GM18517 (cell line): ENCODE measurements around the gene PPP2R5D.
"Not testable (repeated sequence)": the region's sequence is repeated elsewhere in the genome, so short reads cannot be mapped to it uniquely, and the experiment has no call there.

Experiments used
- ATAC-seq: cut with Tn5 transposase; IDR thresholded peaks from one replicate; pipeline ENCODE4 v1.9.1; 2021; ENCODE audit warnings: mild to moderate bottlenecking, moderate library complexity; ENCODE audit not compliant: unreplicated experiment

PPP2R5D gene

DNA sequence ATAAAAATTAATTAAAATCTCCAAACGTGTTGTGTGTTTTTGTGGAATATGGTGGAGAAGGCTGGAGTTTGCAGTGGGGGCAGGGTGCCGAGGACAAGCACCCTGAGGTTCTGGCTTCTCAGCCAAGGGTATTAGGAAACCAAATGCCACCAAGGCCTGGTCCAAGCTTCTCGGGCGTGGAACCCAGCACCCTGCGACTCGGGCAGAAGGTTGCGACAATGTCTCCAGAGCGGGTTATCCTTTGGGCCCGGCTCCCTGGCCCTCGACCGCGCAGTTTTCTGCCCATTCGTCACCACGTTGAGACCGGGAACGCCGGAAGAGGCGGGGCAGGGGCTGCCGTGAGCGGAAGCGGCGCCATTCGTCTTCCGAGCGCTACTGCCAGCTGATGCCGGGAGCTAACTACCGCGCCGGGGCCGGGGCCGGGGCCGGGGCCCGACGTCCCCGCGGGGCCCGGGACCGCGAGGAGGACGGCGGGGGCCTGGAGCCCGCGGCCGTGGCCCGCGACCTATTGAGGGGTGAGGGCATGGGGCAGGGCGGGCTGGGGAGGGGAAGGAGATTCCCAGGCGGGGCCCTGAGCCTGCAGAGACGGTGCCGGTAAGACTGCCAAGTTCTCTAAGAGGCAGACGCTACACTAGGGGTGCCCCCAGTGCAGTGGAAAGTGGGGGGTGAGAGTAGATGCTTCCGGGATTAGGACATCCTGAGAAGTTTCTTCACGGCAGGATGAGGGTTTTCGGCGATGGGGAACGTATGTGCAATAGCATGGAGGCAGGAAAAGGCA is 37.1 kb downstream of the PPP2R5D start, which contains the start of gene RRP36:
TSS of gene RRP36 (plus strand) at position 354 of the 778 bp plus-strand sequence. CDS start at position 386, 32 bp downstream.
- peak; percentile 58 for ATAC-seq

DNA sequence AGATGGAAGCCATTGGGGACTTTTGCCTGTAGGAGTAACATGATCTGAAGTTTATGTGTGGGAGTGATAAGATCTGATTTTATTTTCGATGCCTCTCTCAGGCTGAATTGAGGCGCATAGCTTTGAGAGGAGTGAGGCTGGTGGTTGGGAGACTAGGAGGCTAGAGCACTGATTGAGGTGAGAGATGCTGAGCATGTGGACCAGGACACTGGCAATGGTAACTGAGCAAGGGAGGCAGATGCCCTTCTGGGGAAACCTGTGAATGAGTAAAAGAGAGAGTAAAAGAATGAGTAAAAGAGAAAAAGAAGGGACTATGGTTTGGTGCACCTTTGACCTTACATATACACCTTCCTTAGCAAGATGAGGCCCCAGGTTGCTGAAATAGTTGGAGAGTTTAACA is 40.1 kb downstream of the PPP2R5D start:
- no peak for ATAC-seq

DNA sequence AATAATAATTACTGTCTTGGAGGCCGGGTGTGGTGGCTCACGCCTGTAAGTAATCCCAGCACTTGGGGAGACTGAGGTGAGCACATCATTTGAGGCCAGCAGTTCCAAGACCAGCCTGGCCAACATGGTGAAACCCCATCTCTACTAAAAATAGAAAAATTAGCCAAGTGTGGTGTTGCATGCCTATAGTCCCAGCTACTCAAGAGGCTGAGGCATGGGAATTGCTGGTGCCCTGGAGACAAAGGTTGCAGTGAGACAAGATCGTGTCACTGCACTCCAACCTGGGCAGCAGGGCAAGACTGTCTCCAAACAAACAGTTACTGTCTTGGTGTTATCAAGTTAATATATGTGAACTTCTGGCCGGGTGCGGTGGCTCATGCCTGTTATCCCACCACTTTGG is 42.0 kb downstream of the PPP2R5D start:
- no peak for ATAC-seq

DNA sequence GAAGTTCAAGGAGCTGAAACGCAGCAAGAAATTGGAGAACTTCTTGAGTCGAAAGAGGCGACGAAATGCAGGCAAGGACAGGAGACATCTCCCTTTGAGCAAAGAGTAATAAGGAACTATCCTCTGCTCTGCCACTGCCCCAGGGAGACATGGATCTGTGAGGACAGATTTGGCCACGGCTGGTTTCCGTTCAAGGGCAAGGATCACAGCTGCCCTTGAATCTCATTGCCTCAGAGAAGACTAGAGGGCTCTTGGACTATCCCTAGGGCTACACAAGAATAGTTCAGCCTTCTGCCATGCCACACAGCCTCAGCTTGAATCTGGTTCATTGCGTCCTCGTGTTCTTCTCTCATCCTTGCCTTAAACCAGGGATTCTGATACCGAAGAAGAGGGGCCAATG is 44.8 kb downstream of the PPP2R5D start:
- no peak for ATAC-seq

DNA sequence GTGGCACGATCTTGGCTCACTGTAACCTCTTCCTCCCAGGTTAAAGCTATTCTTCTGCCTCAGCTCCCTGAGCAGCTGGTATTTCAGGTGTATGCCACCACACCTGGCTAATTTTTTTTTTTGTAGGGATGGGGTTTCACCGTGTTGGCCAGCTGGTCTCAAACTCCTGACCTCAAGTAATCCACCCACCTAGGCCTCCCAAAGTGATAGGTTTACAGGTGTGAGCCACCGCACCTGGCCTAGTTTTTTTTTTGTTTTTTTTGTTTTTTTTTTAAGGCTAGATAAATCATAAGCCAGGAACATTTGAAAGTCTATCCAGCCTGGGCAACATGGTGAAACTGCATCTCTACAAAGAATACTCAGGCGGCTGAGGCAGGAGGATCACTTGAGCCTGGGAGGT is 48.0 kb downstream of the PPP2R5D start:
- no peak for ATAC-seq

DNA sequence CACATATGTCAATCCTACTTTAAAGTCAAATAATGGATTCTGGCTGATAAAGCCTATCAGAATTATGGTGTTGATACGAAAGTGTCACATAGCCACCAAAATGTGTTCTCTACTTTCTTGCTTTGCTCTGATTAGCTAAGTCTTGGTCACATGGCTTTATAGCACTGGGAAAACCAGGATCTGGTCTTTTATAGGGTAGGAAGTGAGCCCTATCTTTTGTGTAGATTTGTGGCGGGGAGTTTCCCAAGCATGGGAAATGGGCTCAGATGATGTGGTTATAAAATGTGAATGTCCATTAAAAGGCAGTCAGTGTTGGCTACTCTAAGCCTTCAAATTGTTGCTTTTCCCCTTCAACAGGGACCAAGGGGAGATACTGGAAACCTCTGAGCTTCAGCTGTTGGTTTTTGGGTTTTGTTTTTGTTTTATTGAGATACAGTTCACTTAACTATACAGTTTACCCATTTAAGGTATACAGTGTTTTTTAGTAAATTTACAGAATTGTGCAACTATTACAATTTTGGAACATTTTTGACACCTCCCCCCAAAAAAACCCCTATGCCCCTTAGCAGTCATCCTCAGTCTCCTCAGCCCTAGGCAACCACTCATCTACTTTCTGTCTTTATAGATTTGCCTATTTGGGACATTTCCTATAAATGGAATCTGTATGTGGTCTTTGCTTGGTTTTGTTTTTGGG is 49.3 kb downstream of the PPP2R5D start:
- no peak for ATAC-seq

DNA sequence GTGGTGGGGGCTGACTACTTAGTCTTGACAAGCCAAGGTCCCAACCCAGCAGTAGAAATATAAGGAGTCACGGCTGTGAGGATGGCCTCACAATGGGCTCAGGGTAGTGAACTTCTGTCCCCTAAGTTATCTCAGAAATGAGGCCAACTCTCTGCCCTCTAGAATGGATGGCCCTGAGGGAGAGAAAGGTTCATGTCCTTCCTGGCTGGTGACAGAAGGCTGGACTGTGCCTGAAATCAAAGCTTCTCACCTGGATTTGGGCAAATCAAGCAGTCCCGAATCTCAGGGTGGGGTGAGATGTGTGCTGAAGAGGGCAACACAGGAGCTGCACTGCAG is 49.8 kb downstream of the PPP2R5D start:
- ATAC-seq, result no peak

DNA sequence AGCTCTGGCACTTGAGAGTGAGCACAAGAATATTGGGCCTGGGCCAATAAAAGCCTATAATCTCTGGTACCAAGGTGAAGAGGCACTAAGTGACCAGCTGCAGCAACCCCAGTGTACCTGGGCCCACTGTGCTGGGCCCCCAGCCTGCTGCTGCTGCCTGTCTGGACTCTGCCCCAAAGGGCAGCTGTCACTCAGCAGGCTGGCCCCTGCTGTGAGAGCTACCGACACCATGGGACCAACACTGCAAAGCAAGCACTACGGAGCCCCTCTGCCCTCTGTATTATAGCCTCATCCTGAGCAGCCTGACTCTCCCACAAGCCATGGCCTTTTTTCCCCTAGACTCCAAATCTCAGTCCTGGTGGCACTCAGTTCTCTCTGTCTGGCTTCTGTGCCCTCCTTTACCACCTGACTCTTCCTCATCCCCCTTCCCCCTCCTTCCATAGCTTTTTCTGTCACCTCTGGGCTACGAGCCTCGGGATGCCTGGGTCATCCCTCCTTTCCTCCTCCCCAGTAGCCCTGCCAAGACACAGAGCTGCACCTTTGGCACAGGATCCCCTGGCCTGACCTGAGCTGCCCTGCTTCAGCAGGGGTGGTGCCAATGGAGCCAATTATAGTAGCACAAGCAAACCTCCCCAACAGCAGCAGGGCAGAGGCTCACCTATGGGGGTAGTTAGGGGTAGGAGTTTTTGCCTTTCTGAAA is 51.3 kb downstream of the PPP2R5D start:
- no peak for ATAC-seq

DNA sequence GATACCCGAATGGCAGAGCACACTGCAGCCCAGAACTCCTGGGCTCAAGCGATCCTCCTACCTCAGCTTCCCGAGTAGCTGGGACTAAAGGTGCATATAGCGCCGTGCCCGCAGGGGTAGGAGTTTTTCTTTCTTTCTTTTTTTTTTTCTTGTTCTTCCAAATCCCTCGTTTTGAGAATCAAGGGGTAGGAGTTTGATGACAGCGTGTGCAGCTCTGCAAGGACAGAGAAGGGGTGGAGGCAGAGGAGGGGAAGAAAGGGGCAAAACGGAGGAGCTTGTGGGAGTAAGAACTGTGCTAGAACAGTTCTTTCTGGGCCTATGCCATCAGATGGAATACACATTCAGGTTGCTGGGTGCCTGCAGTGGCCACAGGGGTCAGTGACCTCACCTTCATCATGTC is 52.3 kb downstream of the PPP2R5D start:
- no peak for ATAC-seq

DNA sequence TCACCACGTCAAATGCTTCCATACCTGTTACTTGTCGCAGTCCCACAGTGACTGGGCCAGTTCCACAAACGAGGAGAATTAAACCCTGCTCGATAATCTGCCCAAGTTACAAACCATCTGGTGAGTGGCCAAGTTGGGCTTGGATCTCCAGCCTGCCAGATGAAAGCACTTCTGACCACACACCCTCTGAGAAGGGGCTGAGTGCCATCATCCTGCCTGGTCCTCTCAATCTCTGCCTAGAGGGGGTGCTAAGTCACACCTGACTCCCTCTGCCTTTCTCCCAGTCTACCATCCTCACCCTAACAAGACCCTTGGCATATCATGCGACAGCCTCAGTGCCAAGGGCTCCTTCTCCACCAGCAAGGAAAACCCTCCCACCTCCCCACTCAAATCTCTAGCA is 52.8 kb downstream of the PPP2R5D start:
- no peak for ATAC-seq

DNA sequence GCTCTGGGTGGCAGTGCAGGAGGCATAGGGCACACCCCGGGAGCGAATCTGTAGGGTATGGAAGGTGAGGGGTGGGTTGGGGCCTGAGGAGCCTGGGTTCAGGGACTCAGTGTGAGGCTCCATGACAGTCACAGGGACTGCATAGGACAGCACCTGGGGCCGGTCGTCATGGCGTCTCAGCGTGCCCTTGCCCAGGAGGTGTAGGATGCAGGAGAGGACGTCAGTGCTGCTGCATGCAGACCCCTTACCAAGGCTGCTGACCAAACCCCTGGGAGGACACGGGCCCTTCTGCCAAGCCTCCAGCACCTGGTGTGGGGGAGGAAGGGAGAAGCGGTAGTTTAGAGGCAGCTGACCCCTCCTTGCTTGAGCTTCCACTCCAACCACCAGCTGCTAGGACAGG is 53.3 kb downstream of the PPP2R5D start:
- no peak for ATAC-seq

DNA sequence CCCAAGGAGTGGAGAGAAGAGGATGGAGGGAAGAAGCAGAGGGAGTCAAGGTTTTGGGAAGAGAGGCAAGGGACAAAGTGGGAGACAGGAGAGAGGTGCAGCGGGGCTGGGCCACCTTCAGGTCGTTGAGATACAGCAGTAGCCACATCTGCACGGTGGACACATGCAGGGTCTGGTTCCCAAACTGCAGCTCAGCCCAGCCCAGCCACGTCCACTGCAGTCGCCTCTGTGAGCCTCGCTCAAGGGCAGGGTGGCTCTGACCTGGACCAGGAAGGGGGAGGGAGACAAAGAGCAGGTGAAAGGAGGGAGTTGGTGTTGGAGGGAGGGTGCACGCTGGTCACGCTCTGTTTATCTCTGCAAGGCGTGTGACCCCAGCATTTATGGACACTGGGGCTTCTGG is 54.4 kb downstream of the PPP2R5D start:
- no peak for ATAC-seq

DNA sequence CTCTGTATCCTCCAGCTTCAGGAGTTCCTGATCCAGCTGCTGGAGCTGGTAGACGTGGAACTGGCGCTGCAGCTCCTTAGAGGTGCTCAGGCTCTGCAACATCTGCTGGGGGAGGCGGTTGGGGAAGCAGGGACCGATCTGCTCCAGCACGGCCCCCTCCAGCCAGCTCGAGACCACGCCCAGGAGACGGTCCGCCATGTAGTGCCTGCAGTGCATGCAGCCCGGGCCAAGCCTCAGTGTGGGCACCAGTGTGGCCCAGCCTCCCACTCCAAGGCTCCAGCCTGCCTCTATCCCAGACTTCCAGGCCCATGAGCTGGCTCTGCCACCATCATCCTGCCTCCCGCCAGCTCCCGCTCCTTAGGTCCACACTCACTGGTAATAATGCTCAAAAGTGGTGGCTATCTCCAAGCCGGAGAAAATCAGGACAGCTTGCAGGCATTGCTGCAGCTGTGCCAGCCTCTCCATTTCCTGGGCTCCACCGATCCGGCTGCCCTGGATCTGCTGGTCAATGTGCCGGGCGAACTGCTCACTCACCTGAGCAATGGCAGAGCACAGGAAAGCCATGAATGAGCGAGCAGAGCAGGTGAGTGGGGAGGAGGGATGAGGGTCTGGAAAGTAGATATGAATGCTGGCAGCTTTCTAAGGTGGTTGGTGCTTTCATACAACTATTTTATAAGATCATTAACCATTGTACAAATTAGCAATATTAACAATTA is 56.3 kb downstream of the PPP2R5D start:
- ATAC-seq, result no peak

DNA sequence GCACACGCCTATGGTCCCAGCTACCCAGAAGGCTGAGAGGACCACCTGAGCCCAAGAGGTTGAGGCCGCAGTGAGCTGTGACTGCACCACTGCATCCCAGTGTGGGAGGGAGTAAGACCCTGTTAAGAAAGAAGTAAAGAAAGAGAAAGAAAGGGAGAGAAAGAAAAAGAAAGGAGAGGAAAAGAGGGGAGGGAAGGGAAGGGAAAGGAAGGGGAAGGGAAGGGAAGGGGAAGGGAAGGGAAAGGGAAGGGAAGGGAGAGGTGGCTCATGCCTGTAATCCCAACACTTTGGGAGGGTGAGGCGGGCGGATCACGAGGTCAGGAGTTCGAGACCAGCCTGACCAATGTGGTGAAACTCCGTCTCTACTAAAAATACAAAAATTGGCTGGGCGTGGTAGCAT is 57.1 kb downstream of the PPP2R5D start:
- ATAC-seq, result not testable (repeated sequence)

DNA sequence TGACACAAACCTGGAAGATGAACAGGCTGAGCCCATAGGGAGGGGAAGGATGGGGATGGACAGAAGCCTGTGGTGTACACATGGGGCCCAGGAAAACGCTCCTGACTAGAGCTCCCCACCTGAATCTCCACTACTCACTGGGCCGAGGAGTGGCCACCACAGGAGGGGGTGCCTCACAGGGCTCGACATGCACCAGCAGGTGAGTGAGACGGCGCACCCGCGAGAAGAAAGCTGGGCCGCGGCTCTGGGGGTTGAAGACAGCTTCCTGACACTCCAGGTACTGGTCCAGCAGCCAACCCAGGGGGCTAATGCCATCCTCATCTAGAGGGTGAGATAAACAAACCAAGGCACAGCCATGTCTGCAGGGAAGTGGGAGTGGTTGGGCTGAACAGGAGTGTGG is 58.9 kb downstream of the PPP2R5D start:
- no peak for ATAC-seq

DNA sequence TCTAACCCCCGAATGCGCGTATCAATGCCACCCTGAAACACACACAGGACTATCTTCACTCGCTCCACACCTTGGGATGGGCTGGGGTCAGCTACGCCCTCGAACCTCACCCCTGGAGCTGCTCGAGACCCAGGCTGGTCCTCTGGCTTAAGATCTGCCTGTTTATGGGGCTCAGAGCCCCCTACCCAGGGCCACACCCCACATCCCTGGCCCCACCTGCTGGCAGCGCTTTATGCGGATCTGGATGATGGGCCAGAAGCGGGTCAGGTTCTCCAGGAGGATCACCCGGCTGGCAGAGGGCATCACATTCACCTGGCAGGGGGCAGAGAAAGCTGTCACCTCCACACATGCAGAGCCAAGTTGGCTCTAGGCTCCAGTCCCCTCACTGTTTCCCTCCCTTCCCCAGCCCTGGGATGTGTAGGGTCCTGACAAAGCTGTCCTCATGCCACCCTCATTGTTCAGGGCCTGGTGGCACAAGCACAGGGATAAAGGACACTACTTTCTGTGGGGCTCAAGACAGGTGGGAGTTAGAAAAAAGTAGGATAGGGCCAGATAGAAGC is 61.1 kb downstream of the PPP2R5D start:
- ATAC-seq, result no peak

DNA sequence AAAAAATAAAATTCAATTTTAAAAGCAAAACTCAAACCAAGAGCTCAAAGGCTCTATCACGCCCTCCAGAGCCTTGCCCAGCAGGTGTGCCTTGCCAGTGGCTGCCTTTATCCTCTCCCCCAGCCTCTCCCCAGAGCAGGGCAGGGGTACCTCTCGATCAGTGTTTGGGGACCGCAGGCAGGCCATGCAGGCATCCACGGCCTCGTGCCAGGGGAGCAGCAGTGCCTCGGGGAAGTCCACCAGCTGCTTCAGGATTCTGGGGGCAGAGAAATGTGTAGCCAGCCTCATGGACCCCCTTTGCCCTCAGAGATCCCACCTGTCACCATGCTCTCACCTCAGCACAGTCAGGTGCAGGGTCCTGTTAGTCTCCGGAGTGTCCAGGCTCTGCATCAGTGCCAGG is 63.6 kb downstream of the PPP2R5D start:
- no peak for ATAC-seq

DNA sequence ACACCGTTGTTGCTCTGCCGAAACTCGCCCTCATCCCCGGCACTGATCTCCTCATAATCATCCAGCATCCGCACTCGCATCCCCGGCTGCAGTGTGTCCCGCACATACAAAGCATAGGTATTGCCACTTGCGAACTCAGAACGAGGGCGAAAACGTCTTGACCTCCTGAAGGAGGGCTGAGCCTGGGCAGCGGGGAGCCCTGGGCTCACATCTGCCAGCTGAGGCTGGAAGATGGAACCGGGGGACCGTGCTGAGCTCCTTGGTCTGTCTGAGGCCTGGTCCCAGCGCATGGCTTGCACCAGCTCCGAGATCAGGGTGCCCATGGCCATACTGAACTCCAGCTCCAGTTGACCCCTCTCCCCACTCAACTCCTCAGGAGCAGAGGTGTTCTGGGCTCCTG is 66.6 kb downstream of the PPP2R5D start:
- no peak for ATAC-seq

DNA sequence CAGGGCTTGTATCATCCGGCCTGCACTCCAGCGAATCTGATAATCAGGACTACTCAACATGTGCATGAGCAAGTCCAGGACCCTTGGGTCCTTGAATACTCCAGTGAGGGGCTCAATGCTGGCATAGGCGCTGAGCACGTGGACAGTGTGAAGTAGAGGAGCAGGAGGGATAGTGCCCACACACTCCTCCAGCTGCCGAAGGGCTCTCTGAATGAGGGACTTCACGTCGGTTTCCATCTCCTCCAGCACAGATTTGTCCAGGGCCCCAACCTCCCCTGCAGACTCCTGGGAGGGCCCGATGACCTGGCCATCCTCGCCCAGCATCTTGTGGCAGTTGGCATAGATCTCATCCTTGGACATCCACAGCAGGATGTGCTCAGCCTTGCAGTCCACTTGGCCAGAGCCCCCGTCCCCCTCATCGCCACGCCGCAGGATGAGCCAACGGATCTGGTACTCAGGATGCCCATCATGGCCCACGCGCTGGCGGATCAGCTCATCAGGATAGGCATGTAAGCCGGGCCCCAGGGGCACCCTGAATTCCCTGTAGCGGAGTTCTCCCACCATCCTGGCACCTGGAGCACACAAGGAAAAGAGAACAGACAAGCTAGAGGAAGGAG is 68.0 kb downstream of the PPP2R5D start:
- ATAC-seq, result no peak

DNA sequence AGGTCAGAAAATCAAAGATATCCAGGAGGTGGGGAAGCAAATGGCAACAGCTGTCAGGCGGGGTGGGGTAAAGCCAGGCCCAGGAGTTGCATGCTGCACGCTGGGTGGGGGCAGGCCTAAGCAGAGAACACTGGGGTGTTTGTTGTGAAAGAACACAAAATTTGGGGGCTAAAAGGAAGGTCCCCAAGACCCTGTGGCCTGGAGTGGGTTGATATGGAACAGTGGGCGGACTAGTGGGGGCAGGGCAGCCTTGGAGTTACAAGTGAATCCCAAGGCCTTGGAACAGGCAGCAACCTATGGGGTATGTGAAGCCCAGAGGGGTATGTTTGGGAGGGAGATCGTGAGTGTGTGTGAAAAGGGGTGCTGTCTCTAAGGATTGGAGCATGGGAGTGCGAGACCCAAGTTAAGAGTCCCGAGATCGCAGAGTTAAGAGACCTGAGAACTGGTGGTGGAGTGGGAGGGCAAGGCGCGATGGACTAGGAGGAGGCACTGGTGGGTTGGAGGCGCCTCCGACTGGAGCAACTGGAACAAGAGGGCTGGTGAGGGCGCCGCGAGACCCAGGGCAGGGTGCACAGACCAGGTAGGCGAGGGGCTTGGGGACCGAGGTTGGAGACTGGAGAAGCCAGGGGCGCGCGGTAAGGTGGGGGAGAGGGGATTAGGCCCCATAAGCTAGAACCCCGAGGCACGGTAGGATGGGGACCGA is 68.6 kb downstream of the PPP2R5D start:
- ATAC-seq, result no peak
